GM23338 (cell line): Measurements from ENCODE around the gene ANKS1B. TPM values are rescaled to one million over a fixed set of nuclear protein-coding genes. Genes with fewer than 3 reads are reported as not detected.

ENCODE experiments used
- ATAC-seq: fragments of 200-7000 bp; cut with Tn5 transposase; 3 replicates; pipeline ENCODE4 v1.9.1; 2020
- DNase-seq: peaks from one replicate; pipeline ENCODE4 v3.0.0-alpha.2; 2015; ENCODE audit warnings: low spot score
- H2AFZ ChIP-seq: fragments of 200-600 bp; sonication (generic); 2 replicates; pipeline ENCODE4 v1.8.0; 2016; ENCODE audit warnings: antibody characterized with exemption, mild to moderate bottlenecking, moderate library complexity
- H3F3A ChIP-seq: fragments of 200-600 bp; sonication (generic); replicated peaks from 2 replicates; pipeline ENCODE4 v1.8.0; 2017; ENCODE audit warnings: antibody characterized with exemption, mixed run types, low read depth
- H3K27ac ChIP-seq: fragments of 200-600 bp; sonication (generic); 2 replicates; pipeline ENCODE4 v1.6.1; 2016; ENCODE audit warnings: low read depth
- H3K27me3 ChIP-seq: fragments of 200-600 bp; sonication (generic); 2 replicates; pipeline ENCODE4 v1.8.0; 2016; ENCODE audit warnings: mild to moderate bottlenecking, mixed run types, moderate library complexity; ENCODE audit not compliant: insufficient read depth
- H3K36me3 ChIP-seq: fragments of 200-600 bp; sonication (generic); 2 replicates; pipeline ENCODE4 v1.8.0; 2016; ENCODE audit warnings: mild to moderate bottlenecking; ENCODE audit not compliant: insufficient read depth
- H3K4me1 ChIP-seq: fragments of 200-600 bp; sonication (generic); 2 replicates; pipeline ENCODE4 v1.8.0; 2016; ENCODE audit warnings: mild to moderate bottlenecking, moderate library complexity; ENCODE audit not compliant: insufficient read depth
- H3K4me2 ChIP-seq: fragments of 200-600 bp; sonication (generic); 2 replicates; pipeline ENCODE4 v1.7.1; 2017; ENCODE audit warnings: mixed run types
- H3K4me3 ChIP-seq: fragments of 200-600 bp; sonication (generic); 2 replicates; pipeline ENCODE4 v1.6.1; 2016; ENCODE audit warnings: mixed run types
- H3K79me2 ChIP-seq: fragments of 200-600 bp; sonication (generic); replicated peaks from 2 replicates; pipeline ENCODE4 v1.8.0; 2017; ENCODE audit warnings: mild to moderate bottlenecking; ENCODE audit not compliant: insufficient read depth
- H3K9me2 ChIP-seq: fragments of 200-600 bp; sonication (generic); 2 replicates; pipeline ENCODE4 v1.8.0; 2017; ENCODE audit not compliant: insufficient read depth
- H4K20me1 ChIP-seq: fragments of 200-600 bp; sonication (generic); replicated peaks from 2 replicates; pipeline ENCODE4 v1.8.0; 2017; ENCODE audit warnings: mild to moderate bottlenecking; ENCODE audit not compliant: insufficient read depth
- H3K27ac Mint-ChIP-seq: 2 replicates; pipeline ENCODE4 v1.8.0; 2020; ENCODE audit warnings: inconsistent platforms, mild to moderate bottlenecking, moderate library complexity, mixed read lengths
- H3K27me3 Mint-ChIP-seq: 3 replicates; pipeline ENCODE4 v1.8.0; 2022; ENCODE audit warnings: low read depth, mild to moderate bottlenecking, moderate library complexity, mixed read lengths, inconsistent platforms; ENCODE audit not compliant: insufficient read depth, poor library complexity
- H3K36me3 Mint-ChIP-seq: 3 replicates; pipeline ENCODE4 v1.8.0; 2021; ENCODE audit warnings: low read depth, mild to moderate bottlenecking, inconsistent platforms, moderate library complexity, mixed read lengths
- H3K4me1 Mint-ChIP-seq: 3 replicates; pipeline ENCODE4 v1.8.0; 2020; ENCODE audit warnings: mild to moderate bottlenecking, inconsistent platforms, mixed read lengths
- H3K4me3 Mint-ChIP-seq: 3 replicates; pipeline ENCODE4 v1.8.0; 2021; ENCODE audit warnings: moderate library complexity, mild to moderate bottlenecking, inconsistent platforms, mixed read lengths
- H3K9me3 Mint-ChIP-seq: 3 replicates; pipeline ENCODE4 v1.8.0; 2020; ENCODE audit warnings: moderate library complexity, mild to moderate bottlenecking, inconsistent platforms, mixed read lengths
- CREB1 ChIP-seq: fragments of 250-450 bp; sonication (Bioruptor Pico); IDR thresholded peaks from 2 replicates; pipeline ENCODE4 v1.5.0; 2020; ENCODE audit warnings: low read depth, mild to moderate bottlenecking, moderate library complexity
- EZH2phosphoT487 ChIP-seq: fragments of 200-600 bp; sonication (generic); IDR thresholded peaks from one replicate; pipeline ENCODE4 v1.8.1; 2018; ENCODE audit warnings: antibody characterized with exemption; ENCODE audit not compliant: unreplicated experiment
- ZNF331 ChIP-seq: fragments of 250-450 bp; sonication (Bioruptor Pico); IDR thresholded peaks from 2 replicates; pipeline ENCODE4 v1.5.0; 2020; ENCODE audit warnings: low read depth, mild to moderate bottlenecking, moderate library complexity
- ZNF462 ChIP-seq: fragments of 250-450 bp; sonication (Bioruptor Pico); IDR thresholded peaks from 2 replicates; pipeline ENCODE4 v1.5.0; 2020; ENCODE audit warnings: mild to moderate bottlenecking, moderate library complexity
- polyA plus RNA-seq: library from polyadenylated mRNA; unstranded; fragments of >200 nt; fragmentation: Nextera tagmentation; extraction: Ambion mirVana; gene quantifications from 2 replicates; pipeline ENCODE4 v1.2.1, GENCODE V29; 2016
- total RNA-seq: library from RNA; depleted of rRNA; stranded (reverse); fragments of >200 nt; shearing (Covaris generic); gene quantifications from 2 replicates; pipeline ENCODE4 v1.2.3, GENCODE V29; 2014

The ANKS1B gene
- total and polyA plus RNA-seq, 2 experiments from 2014 or later: 4.3 to 5.8 TPM

DNA sequence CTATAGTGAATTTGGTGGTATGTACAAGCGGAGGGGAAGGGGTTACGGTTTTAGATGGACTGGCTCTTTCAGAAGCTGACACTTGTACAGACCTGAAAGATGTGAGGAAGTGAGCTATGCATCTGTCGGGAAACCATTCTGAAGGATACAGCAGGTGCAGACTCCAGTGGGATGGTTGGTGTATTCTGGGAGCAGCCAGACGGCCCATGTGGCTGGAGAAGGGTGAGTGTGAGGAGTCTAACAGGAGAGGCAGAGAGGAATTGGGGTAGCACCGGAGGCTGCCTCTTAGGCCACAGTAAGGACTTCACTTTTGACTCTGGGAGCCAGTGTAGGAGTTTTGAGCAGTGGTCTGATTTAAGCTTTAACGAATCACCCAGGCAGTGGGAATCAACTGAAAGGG lies 1248.9 kb downstream of the ANKS1B start (continued):
- TF ChIP-seq ZNF462: no peak

DNA sequence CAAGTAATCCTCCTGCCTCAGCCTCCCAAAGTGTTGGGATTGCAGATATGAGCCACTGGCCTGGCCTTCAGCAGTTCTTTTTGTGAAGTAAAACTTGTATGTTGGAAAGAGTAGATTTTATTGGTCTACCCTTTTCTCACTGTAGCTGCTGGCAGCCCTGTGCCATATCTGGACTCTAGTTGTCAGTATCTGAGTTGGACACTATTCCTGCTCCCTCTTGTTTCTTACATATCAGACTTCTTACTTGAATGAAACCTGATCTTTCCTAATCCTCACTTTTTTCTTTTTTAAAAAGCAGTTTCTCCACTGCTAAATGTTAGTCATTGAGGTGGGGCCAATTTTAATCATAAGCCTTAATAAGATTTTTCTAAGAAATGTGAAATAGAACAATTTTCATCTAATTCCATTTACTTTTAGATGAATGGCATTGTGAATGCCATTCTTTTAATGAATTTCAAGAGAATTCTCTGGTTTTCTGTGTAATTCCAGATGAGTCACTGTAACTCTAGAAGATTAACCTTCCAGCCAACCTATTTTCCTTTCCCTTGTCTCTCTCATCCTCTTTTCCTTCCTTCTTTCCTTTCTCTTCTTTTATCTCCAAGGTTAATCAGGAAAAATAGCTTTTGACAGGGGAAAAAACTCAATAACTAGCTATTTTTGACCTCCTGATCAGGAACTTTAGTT lies 1250.9 kb downstream of the ANKS1B start:
- ATAC-seq: no peak
- TF ChIP-seq CREB1 (CRISPR knock-in tag) (no peak), ZNF331 (no peak), EZH2phosphoT487 (no peak)
- peaks cover 4% of the 10 kb centered on the region for H3K4me1 Mint-ChIP-seq

More for the DNA sequence above, 1250.9 kb downstream of the ANKS1B start:
- no peaks in the 10 kb centered on the region for H3K4me1 ChIP-seq
- Mint-ChIP-seq H3K27me3 (no peaks in the 10 kb centered on the region), H3K9me3 (no peaks in the 10 kb centered on the region), H3K27ac (no peak overlapping the region), H3K36me3 (no peaks in the 10 kb centered on the region), H3K4me3 (no peak overlapping the region)
- no peaks in the 10 kb centered on the region for H3K27me3 ChIP-seq
- no peak for DNase-seq
- H3K4me3 ChIP-seq: no peak overlapping the region
- H3K27ac ChIP-seq: no peak overlapping the region
- no peaks in the 10 kb centered on the region for H3K36me3 ChIP-seq
- no peaks in the 10 kb centered on the region for H3K79me2 ChIP-seq
- H4K20me1 ChIP-seq: no peaks in the 10 kb centered on the region
- H3F3A ChIP-seq: no peaks in the 10 kb centered on the region
- no peaks in the 10 kb centered on the region for H3K9me2 ChIP-seq
- no peak overlapping the region for H2AFZ ChIP-seq
- no peak overlapping the region for H3K4me2 ChIP-seq
